Adrenal gland (tissue), 5 donors: ENCODE measurements around the gene LRRC8B.

ENCODE experiments used
- CTCF ChIP-seq, 6 experiments: fragments of 450-650 bp in 4 of 6; fragments of 200-600 bp in 2 of 6; sonication (generic) in 1 of 6; IDR thresholded peaks; 1 replicate in 5 of 6; 2 replicates in 1 of 6; pipeline versions ENCODE4 v1.5.1 to v1.8.0; 2016 to 2021; ENCODE audit warnings: antibody characterized with exemption in 6 of 6, mild to moderate bottlenecking in 2 of 6, moderate library complexity in 1 of 6
- POLR2A ChIP-seq, 2 donors: fragments of 450-650 bp; IDR thresholded peaks; one replicate each; pipeline ENCODE4 v1.6.1; 2017; ENCODE audit warnings: antibody characterized with exemption in 2 of 2, mild to moderate bottlenecking in 2 of 2, moderate library complexity in 1 of 2
- donor health status: DM: no; HTN: no; CAD: no.

DNA sequence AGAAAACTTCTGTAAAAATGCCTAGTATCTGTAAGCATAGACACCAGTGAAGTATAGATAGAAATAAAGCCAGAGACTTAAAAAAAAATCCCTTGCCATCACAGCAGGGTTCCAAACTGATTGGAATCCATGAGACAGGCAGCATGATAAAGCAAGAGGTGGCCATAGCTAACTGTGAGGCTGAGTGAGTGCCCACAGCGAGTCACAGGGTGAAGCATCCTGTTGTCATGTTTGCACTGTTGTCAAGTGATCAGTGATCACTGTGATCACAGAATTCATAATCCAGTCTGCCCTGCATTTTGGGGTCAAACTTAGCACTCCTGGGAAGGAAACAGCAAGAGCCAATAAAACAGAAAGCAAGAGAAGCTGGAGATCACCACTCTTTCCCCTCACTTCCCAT lies 33.3 kb downstream of the LRRC8B start:
- TF ChIP-seq CTCF (IDR thresholded peaks at IDR 0.05) (no peak), POLR2A (IDR thresholded peaks at IDR 0.05) (no peak)
